ENCODE measurements around the gene COL9A1. TPM values are rescaled to one million over a fixed set of nuclear protein-coding genes. Genes with fewer than 3 reads are reported as not detected.

Gene COL9A1
- polyA plus RNA-seq, 1 experiment: not detected

GRCh38 chr6:70289299-70289698, 13.6 kb downstream of the COL9A1 start:
- no peak for TF ChIP-seq CTCF (IDR thresholded peaks at IDR 0.05; ENCODE audit: insufficient read depth, low read depth, low read length)
- ChIA-PET POLR2A (no interaction called here), CTCF (no interaction called here)
- Histone ChIP-seq H3K36me3 (ENCODE audit: control insufficient read depth, insufficient read depth, low read length) (no peaks in the 10 kb centered on the region), H3K4me3 (ENCODE audit: low read depth, low read length) (no peak overlapping the region), H3K27me3 (ENCODE audit: control insufficient read depth, insufficient read depth, low read length) (no peaks in the 10 kb centered on the region)
- DNase-seq (ENCODE audit: low read depth): no peak

GRCh38 chr6:70286905-70287304, 16.0 kb downstream of the COL9A1 start:
- ChIA-PET CTCF (no interaction called here), POLR2A (no interaction called here)
- Histone ChIP-seq H3K27me3 (ENCODE audit: control insufficient read depth, insufficient read depth, low read length) (peaks cover 2% of the 10 kb centered on the region; the same call in 1 of the 2 replicates), H3K36me3 (ENCODE audit: control insufficient read depth, insufficient read depth, low read length) (no peaks in the 10 kb centered on the region), H3K4me3 (ENCODE audit: low read depth, low read length) (no peak overlapping the region)
- TF ChIP-seq CTCF (IDR thresholded peaks at IDR 0.05; ENCODE audit: insufficient read depth, low read depth, low read length): no peak
- DNase-seq (ENCODE audit: low read depth): no peak

GRCh38 chr6:70285201-70285600, 17.7 kb downstream of the COL9A1 start:
- H3K27me3 ChIP-seq (ENCODE audit: control insufficient read depth, insufficient read depth, low read length): peaks cover 2% of the 10 kb centered on the region
- H3K4me3 ChIP-seq (ENCODE audit: low read depth, low read length): no peak overlapping the region
- no peak for DNase-seq (ENCODE audit: low read depth)
- H3K36me3 ChIP-seq (ENCODE audit: control insufficient read depth, insufficient read depth, low read length): no peaks in the 10 kb centered on the region
- CTCF ChIA-PET: no interaction called here
- no peak for TF ChIP-seq CTCF (IDR thresholded peaks at IDR 0.05; ENCODE audit: insufficient read depth, low read depth, low read length)
- POLR2A ChIA-PET: no interaction called here

GRCh38 chr6:70282919-70283461, 19.9 kb downstream of the COL9A1 start:
- CTCF ChIA-PET: no interaction called here
- Histone ChIP-seq H3K36me3 (ENCODE audit: control insufficient read depth, insufficient read depth, low read length) (no peaks in the 10 kb centered on the region), H3K4me3 (ENCODE audit: low read depth, low read length) (no peak overlapping the region), H3K27me3 (ENCODE audit: control insufficient read depth, insufficient read depth, low read length) (peaks cover 2% of the 10 kb centered on the region)
- no peak for DNase-seq (ENCODE audit: low read depth)
- TF ChIP-seq CTCF (IDR thresholded peaks at IDR 0.05; ENCODE audit: insufficient read depth, low read depth, low read length): no peak
- POLR2A ChIA-PET: no interaction called here

GRCh38 chr6:70282312-70282918, 20.5 kb downstream of the COL9A1 start:
- CTCF ChIA-PET: no interaction called here
- peaks cover 2% of the 10 kb centered on the region for H3K27me3 ChIP-seq (ENCODE audit: control insufficient read depth, insufficient read depth, low read length)
- no peak for TF ChIP-seq CTCF (IDR thresholded peaks at IDR 0.05; ENCODE audit: insufficient read depth, low read depth, low read length)
- H3K36me3 ChIP-seq (ENCODE audit: control insufficient read depth, insufficient read depth, low read length): no peaks in the 10 kb centered on the region
- no peak overlapping the region for H3K4me3 ChIP-seq (ENCODE audit: low read depth, low read length)
- DNase-seq (ENCODE audit: low read depth): no peak
- POLR2A ChIA-PET: no interaction called here
